IgD-negative memory B cell (primary cell): ENCODE measurements around the gene THOC5. TPM values are rescaled to one million over a fixed set of nuclear protein-coding genes. Genes with fewer than 3 reads are reported as not detected.

ENCODE experiments used
- H3K27ac Mint-ChIP-seq, 3 donors: one replicate each; pipeline ENCODE4 v1.8.0; 2020 to 2022; ENCODE audit warnings: mild to moderate bottlenecking in 3 of 3, mixed read lengths in 3 of 3, moderate library complexity in 1 of 3
- H3K27me3 Mint-ChIP-seq: one replicate; pipeline ENCODE4 v1.8.0; 2021; ENCODE audit warnings: mixed read lengths
- H3K36me3 Mint-ChIP-seq: one replicate; pipeline ENCODE4 v1.8.0; 2020; ENCODE audit warnings: mild to moderate bottlenecking, mixed read lengths
- H3K4me1 Mint-ChIP-seq, 3 donors: one replicate each; pipeline ENCODE4 v1.8.0; 2020 to 2022; ENCODE audit warnings: mixed read lengths in 3 of 3, mild to moderate bottlenecking in 1 of 3
- H3K4me3 Mint-ChIP-seq, 4 donors: one replicate each; pipeline ENCODE4 v1.8.0; 2020 to 2022; ENCODE audit warnings: mild to moderate bottlenecking in 4 of 4, mixed read lengths in 4 of 4, moderate library complexity in 3 of 4
- H3K9me3 Mint-ChIP-seq, 3 donors: one replicate each; pipeline ENCODE4 v1.8.0; 2020 to 2021; ENCODE audit warnings: mixed read lengths in 3 of 3, mild to moderate bottlenecking in 1 of 3
- polyA plus RNA-seq: library from polyadenylated mRNA; unstranded; fragments of 300-500 nt; fragmentation: Illumina TruSeq; gene quantifications from one replicate; pipeline ENCODE4 v1.2.3, GENCODE V29; 2021

The THOC5 gene
- polyA plus RNA-seq, 1 donor from 2014 or later = 30.1 TPM

DNA sequence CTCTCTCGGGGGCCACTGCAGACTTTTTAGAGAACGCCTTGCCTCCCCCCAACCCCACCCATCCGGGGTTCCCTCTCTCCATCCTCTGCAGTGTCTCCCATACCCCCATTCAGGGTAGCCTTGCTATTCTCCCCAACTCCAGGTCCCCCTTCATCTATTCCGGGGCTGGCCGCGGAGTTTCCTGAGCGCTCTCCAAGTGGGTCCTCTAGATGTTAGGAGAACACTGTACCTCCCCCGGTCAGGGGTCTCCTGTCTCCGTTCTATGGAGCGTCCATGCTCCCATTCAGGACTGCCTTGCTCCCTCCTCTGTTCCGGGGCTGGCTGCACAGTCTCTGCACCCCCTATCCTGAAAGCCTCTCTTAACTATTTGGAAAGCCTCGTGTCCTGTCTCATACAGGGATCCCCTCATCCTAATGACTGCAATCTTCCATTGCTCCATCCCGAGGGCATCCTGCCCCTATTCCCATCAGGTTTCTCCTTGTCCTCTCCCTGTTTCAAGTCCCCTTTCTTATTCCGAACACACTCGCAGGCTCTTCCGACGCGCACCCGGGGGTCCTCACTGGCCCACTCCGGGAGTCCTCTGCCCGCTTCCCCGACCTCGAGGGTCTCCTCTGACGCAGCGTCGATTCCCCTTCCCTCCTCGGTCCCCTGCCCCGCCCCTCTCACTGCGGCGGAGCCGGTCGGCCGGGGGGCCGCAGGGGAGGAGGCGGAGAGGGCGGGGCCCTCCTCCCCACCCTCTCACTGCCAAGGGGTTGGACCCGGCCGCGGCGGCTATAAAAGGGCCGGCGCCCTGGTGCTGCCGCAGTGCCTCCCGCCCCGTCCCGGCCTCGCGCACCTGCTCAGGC lies 73.9 kb downstream of the THOC5 start, which contains the start of gene NEFH:
Gene NEFH (plus strand): TSS at position 802 of the 845 bp plus-strand sequence. CDS start 45 bp downstream, outside the sequence.
- Mint-ChIP-seq H3K9me3 (peaks cover 0 to 2% (median 0%) of the 10 kb centered on the region in 3 donors), H3K27ac (peak within 1 kb of the TSS; percentile 51 to 80 (median 67)), H3K27me3 (peaks cover 47% of the 10 kb centered on the region), H3K4me1 (peaks cover 25 to 38% (median 31%) of the 10 kb centered on the region in 3 donors), H3K4me3 (peak within 1 kb of the TSS in 3 of 4 donors; percentile 52 to 87 (median 70)), H3K36me3 (peaks cover 1% of the 10 kb centered on the region)

- Mint-ChIP-seq H3K4me1 (peaks cover 25 to 38% (median 31%) of the 10 kb centered on the region in 3 donors), H3K27ac (peak overlapping the region in 2 of 3 donors; percentile 63 to 80), H3K27me3 (peaks cover 47% of the 10 kb centered on the region), H3K9me3 (peaks cover 0 to 2% (median 0%) of the 10 kb centered on the region in 3 donors), H3K4me3 (peak overlapping the region in 1 of 4 donors; percentile 4), H3K36me3 (peaks cover 3% of the 10 kb centered on the region)
Measured at GRCh38 chr22:29478326-29479276, 75.0 kb downstream of the THOC5 start.

- Mint-ChIP-seq H3K36me3 (peaks cover 3% of the 10 kb centered on the region), H3K4me3 (no peak overlapping the region), H3K9me3 (peaks cover 0 to 2% (median 0%) of the 10 kb centered on the region in 3 donors), H3K27me3 (peaks cover 47% of the 10 kb centered on the region), H3K4me1 (peaks cover 26 to 40% (median 31%) of the 10 kb centered on the region in 3 donors), H3K27ac (no peak overlapping the region)
Measured at GRCh38 chr22:29477723-29478318, 75.7 kb downstream of the THOC5 start.

DNA sequence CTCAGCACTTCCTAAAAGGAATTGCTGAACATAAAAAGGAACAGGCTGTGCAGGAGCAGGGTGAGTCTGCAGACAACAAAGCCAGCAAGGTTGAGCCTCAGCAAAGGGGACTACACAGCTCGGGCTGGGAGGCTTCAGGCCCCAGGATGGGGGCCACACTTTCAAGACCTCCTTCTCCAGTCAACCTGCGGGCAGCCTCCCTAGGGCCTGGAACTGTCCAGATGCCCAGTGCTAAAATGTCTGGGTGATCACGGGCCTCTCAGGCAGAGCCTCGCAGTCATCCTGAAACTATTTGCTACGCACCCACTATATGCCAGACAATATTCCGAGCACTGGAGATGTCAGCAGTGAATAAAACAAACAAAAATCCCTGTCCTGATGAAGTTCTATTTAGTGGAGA lies 77.4 kb downstream of the THOC5 start:
- Mint-ChIP-seq H3K9me3 (no peaks in the 10 kb centered on the region), H3K36me3 (peaks cover 3% of the 10 kb centered on the region), H3K4me1 (peaks cover 24 to 39% (median 26%) of the 10 kb centered on the region in 3 donors), H3K27ac (peak overlapping the region in 1 of 3 donors; percentile 62), H3K27me3 (peaks cover 33% of the 10 kb centered on the region), H3K4me3 (peak overlapping the region in 3 of 4 donors; percentile 49 to 92 (median 83))

DNA sequence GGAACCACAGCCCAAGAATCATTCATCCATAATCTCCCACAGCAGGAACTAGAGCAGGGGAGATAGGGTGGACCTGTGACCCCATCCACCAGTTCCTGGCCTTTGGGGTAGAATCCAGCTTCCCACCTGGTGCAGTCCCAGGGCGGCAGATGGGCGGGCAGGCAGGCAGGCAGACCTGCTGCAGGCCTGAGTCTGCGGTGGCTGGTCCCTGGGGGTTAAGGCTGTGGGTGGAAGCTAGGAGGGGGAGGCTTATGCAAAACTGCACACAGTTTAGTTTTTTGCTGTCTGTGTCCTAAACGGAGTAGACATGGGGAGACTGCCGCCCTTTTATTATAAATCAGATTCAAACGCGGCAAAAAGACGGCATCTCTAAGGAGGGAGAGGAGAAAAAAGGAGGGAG lies 78.0 kb downstream of the THOC5 start:
- Mint-ChIP-seq H3K27me3 (peaks cover 36% of the 10 kb centered on the region), H3K36me3 (peaks cover 3% of the 10 kb centered on the region), H3K9me3 (no peaks in the 10 kb centered on the region), H3K4me3 (peak overlapping the region in 3 of 4 donors; percentile 11 to 92 (median 83)), H3K4me1 (peaks cover 24 to 38% (median 26%) of the 10 kb centered on the region in 3 donors), H3K27ac (peak overlapping the region in 2 of 3 donors; percentile 57 to 62)

- peak overlapping the region in 1 of 4 donors; percentile 65 for H3K4me3 Mint-ChIP-seq
- peaks cover 28% of the 10 kb centered on the region for H3K27me3 Mint-ChIP-seq
- H3K36me3 Mint-ChIP-seq = peaks cover 3% of the 10 kb centered on the region
- no peak overlapping the region for H3K27ac Mint-ChIP-seq
- H3K9me3 Mint-ChIP-seq = no peaks in the 10 kb centered on the region
- H3K4me1 Mint-ChIP-seq = peaks cover 23 to 42% (median 24%) of the 10 kb centered on the region in 3 donors
Measured at GRCh38 chr22:29473001-29473400, 80.6 kb downstream of the THOC5 start.

- no peaks in the 10 kb centered on the region for H3K9me3 Mint-ChIP-seq
- peak overlapping the region; percentile 10 to 76 (median 64) for H3K4me3 Mint-ChIP-seq
- no peak overlapping the region for H3K27ac Mint-ChIP-seq
- peaks cover 6 to 22% (median 8%) of the 10 kb centered on the region in 3 donors for H3K4me1 Mint-ChIP-seq
- peaks cover 14% of the 10 kb centered on the region for H3K27me3 Mint-ChIP-seq
- peaks cover 3% of the 10 kb centered on the region for H3K36me3 Mint-ChIP-seq
Measured at GRCh38 chr22:29470159-29470855, 83.2 kb downstream of the THOC5 start.

GRCh38 chr22:29469755-29470154 lies 83.8 kb downstream of the THOC5 start:
- H3K27me3 Mint-ChIP-seq = peaks cover 14% of the 10 kb centered on the region

GRCh38 chr22:29464581-29464980 lies 89.0 kb downstream of the THOC5 start:
- H3K27me3 Mint-ChIP-seq = peaks cover under 1% of the 10 kb centered on the region
- no peak overlapping the region for H3K27ac Mint-ChIP-seq
- no peak overlapping the region for H3K4me3 Mint-ChIP-seq
- peaks cover 0 to 5% (median 4%) of the 10 kb centered on the region in 3 donors for H3K4me1 Mint-ChIP-seq
- no peaks in the 10 kb centered on the region for H3K9me3 Mint-ChIP-seq
- no peaks in the 10 kb centered on the region for H3K36me3 Mint-ChIP-seq

More at GRCh38 chr22:29469755-29470154, 83.8 kb downstream of the THOC5 start:
- H3K9me3 Mint-ChIP-seq = no peaks in the 10 kb centered on the region
- peaks cover 3% of the 10 kb centered on the region for H3K36me3 Mint-ChIP-seq
- H3K27ac Mint-ChIP-seq = no peak overlapping the region
- peaks cover 3 to 20% (median 6%) of the 10 kb centered on the region in 3 donors for H3K4me1 Mint-ChIP-seq
- peak overlapping the region; percentile 10 to 76 (median 64) for H3K4me3 Mint-ChIP-seq

GRCh38 chr22:29463629-29464028 lies 89.9 kb downstream of the THOC5 start:
- H3K36me3 Mint-ChIP-seq = no peaks in the 10 kb centered on the region
- no peaks in the 10 kb centered on the region for H3K27me3 Mint-ChIP-seq
- H3K27ac Mint-ChIP-seq = no peak overlapping the region
- H3K4me3 Mint-ChIP-seq = peak overlapping the region in 1 of 4 donors; percentile 26
- no peaks in the 10 kb centered on the region for H3K9me3 Mint-ChIP-seq
- H3K4me1 Mint-ChIP-seq = peaks cover 0 to 5% (median 0%) of the 10 kb centered on the region in 3 donors

DNA sequence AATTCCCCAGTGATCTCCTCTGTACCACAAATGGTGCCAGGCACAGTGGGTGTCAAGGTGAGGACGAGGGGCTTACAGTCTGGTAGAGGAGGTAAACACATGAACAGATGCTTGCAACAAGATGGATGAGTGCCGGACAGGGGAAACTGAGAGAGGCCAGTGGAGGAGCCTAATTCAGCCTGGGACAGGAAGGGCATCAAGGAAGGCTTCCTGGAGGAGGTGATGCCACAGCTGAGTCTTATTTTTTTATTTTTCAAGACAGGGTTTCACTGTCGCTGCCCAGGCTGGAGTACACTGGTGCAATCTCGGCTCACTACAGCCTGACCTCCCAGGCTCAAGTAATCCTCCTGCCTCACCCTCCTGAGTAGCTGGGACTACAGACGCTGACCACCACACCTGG lies 92.3 kb downstream of the THOC5 start:
- Mint-ChIP-seq H3K4me1 (peaks cover 0 to 5% (median 1%) of the 10 kb centered on the region in 3 donors), H3K9me3 (no peaks in the 10 kb centered on the region), H3K27me3 (no peaks in the 10 kb centered on the region), H3K4me3 (no peak overlapping the region), H3K27ac (peak overlapping the region in 1 of 3 donors; percentile 23), H3K36me3 (no peaks in the 10 kb centered on the region)

GRCh38 chr22:29459773-29460172 lies 93.8 kb downstream of the THOC5 start:
- no peaks in the 10 kb centered on the region for H3K36me3 Mint-ChIP-seq
- H3K4me1 Mint-ChIP-seq = peaks cover 0 to 5% (median 1%) of the 10 kb centered on the region in 3 donors
- H3K4me3 Mint-ChIP-seq = no peak overlapping the region
- no peaks in the 10 kb centered on the region for H3K9me3 Mint-ChIP-seq
- H3K27me3 Mint-ChIP-seq = no peaks in the 10 kb centered on the region
- no peak overlapping the region for H3K27ac Mint-ChIP-seq

DNA sequence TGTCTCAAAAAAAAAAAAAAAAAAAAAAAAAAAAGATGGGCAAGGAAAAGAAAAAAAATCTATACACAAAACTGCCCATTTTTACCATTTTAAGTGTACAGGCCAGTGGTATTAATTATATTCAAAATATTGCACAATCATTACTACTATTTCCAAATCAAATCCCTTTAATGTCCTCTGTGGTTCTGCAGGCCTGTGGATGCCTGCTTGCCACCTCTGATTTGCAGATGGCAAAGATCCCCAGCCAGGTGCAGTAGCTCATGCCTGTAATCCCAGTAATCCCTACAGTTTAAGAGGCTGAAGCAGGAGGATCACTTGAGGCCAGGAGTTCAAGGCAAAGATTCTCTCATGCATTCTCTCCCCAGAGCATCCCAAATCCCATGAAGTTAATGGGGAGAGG lies 95.0 kb downstream of the THOC5 start:
- H3K27me3 Mint-ChIP-seq = no peaks in the 10 kb centered on the region

GRCh38 chr22:29457730-29458129 lies 95.8 kb downstream of the THOC5 start:
- peaks cover 0 to 5% (median 1%) of the 10 kb centered on the region in 3 donors for H3K4me1 Mint-ChIP-seq
- no peaks in the 10 kb centered on the region for H3K27me3 Mint-ChIP-seq
- H3K36me3 Mint-ChIP-seq = no peaks in the 10 kb centered on the region
- H3K27ac Mint-ChIP-seq = no peak overlapping the region
- no peaks in the 10 kb centered on the region for H3K9me3 Mint-ChIP-seq
- no peak overlapping the region for H3K4me3 Mint-ChIP-seq

More for the DNA sequence above, 95.0 kb downstream of the THOC5 start:
- peak overlapping the region in 1 of 3 donors; percentile 13 for H3K27ac Mint-ChIP-seq
- H3K36me3 Mint-ChIP-seq = no peaks in the 10 kb centered on the region
- no peaks in the 10 kb centered on the region for H3K9me3 Mint-ChIP-seq
- H3K4me3 Mint-ChIP-seq = no peak overlapping the region
- peaks cover 0 to 5% (median 1%) of the 10 kb centered on the region in 3 donors for H3K4me1 Mint-ChIP-seq
